ENCODE measurements around the gene MAEA.

- no peak for TF ChIP-seq ZNF8 (CRISPR knock-in tag; IDR thresholded peaks at IDR 0.05)
- no peak for TF ChIP-seq RARB (CRISPR knock-in tag; IDR thresholded peaks at IDR 0.05)
- no peak for TF ChIP-seq ZFP30 (CRISPR knock-in tag; IDR thresholded peaks at IDR 0.05)
Observed at GRCh38 chr4:1302159-1302558, 12.5 kb downstream of the MAEA start.

Measured in SK-N-SH treated with all-trans-retinoic acid at 6 μM for 48 hours (cell line).